Measurements from ENCODE around the gene TPH1.

Gene TPH1

GRCh38 chr11:18022419-18022818 lies 23.6 kb downstream of the TPH1 start:
- H3K27me3 ChIP-seq (ENCODE audit: insufficient read depth, low read length) = peaks cover 6% of the 10 kb centered on the region; the same call in 1 of the 2 replicates
- no peak overlapping the region for H2AFZ ChIP-seq (ENCODE audit: low read length, unreplicated experiment)
- no peaks in the 10 kb centered on the region for H3K36me3 ChIP-seq (ENCODE audit: insufficient read depth, low read length)
- H3K79me2 ChIP-seq (ENCODE audit: control insufficient read depth, insufficient read depth, low read length, unreplicated experiment) = no peaks in the 10 kb centered on the region
- H3K27ac ChIP-seq (ENCODE audit: low read depth, low read length) = no peak overlapping the region
- no peaks in the 10 kb centered on the region for H3K4me1 ChIP-seq (ENCODE audit: control insufficient read depth, insufficient read depth, low read length, unreplicated experiment)
- H3K4me3 ChIP-seq (ENCODE audit: low read depth, low read length) = no peak overlapping the region

- no peak overlapping the region for H3K4me3 ChIP-seq (ENCODE audit: low read depth, low read length)
- H3K79me2 ChIP-seq (ENCODE audit: control insufficient read depth, insufficient read depth, low read length, unreplicated experiment) = no peaks in the 10 kb centered on the region
- peaks cover 7% of the 10 kb centered on the region for H3K27me3 ChIP-seq (ENCODE audit: insufficient read depth, low read length)
- H3K27ac ChIP-seq (ENCODE audit: low read depth, low read length) = no peak overlapping the region
- H3K36me3 ChIP-seq (ENCODE audit: insufficient read depth, low read length) = no peaks in the 10 kb centered on the region
- no peak overlapping the region for H2AFZ ChIP-seq (ENCODE audit: low read length, unreplicated experiment)
- H3K4me1 ChIP-seq (ENCODE audit: control insufficient read depth, insufficient read depth, low read length, unreplicated experiment) = no peaks in the 10 kb centered on the region
Measured at GRCh38 chr11:18019650-18020049, 26.4 kb downstream of the TPH1 start.

- Histone ChIP-seq H3K4me1 (ENCODE audit: control insufficient read depth, insufficient read depth, low read length, unreplicated experiment) (no peaks in the 10 kb centered on the region), H3K36me3 (ENCODE audit: insufficient read depth, low read length) (no peaks in the 10 kb centered on the region), H3K4me3 (ENCODE audit: low read depth, low read length) (no peak overlapping the region), H3K27me3 (ENCODE audit: insufficient read depth, low read length) (peaks cover 4% of the 10 kb centered on the region; the same call in 1 of the 2 replicates), H3K27ac (ENCODE audit: low read depth, low read length) (no peak overlapping the region), H3K79me2 (ENCODE audit: control insufficient read depth, insufficient read depth, low read length, unreplicated experiment) (no peaks in the 10 kb centered on the region), H2AFZ (ENCODE audit: low read length, unreplicated experiment) (no peak overlapping the region)
Measured at GRCh38 chr11:18016789-18017188, 29.3 kb downstream of the TPH1 start.

GRCh38 chr11:18014876-18015275 lies 31.2 kb downstream of the TPH1 start:
- peaks cover 4% of the 10 kb centered on the region; the same call in 1 of the 2 replicates for H3K27me3 ChIP-seq (ENCODE audit: insufficient read depth, low read length)
- H3K4me1 ChIP-seq (ENCODE audit: control insufficient read depth, insufficient read depth, low read length, unreplicated experiment) = no peaks in the 10 kb centered on the region
- H3K27ac ChIP-seq (ENCODE audit: low read depth, low read length) = no peak overlapping the region
- no peak overlapping the region for H3K4me3 ChIP-seq (ENCODE audit: low read depth, low read length)
- H2AFZ ChIP-seq (ENCODE audit: low read length, unreplicated experiment) = no peak overlapping the region
- no peaks in the 10 kb centered on the region for H3K79me2 ChIP-seq (ENCODE audit: control insufficient read depth, insufficient read depth, low read length, unreplicated experiment)
- no peaks in the 10 kb centered on the region for H3K36me3 ChIP-seq (ENCODE audit: insufficient read depth, low read length)

- Histone ChIP-seq H3K36me3 (ENCODE audit: insufficient read depth, low read length) (no peaks in the 10 kb centered on the region), H2AFZ (ENCODE audit: low read length, unreplicated experiment) (peak overlapping the region; percentile 100), H3K27ac (ENCODE audit: low read depth, low read length) (no peak overlapping the region), H3K27me3 (ENCODE audit: insufficient read depth, low read length) (peaks cover 4% of the 10 kb centered on the region; the same call in 1 of the 2 replicates), H3K79me2 (ENCODE audit: control insufficient read depth, insufficient read depth, low read length, unreplicated experiment) (no peaks in the 10 kb centered on the region), H3K4me1 (ENCODE audit: control insufficient read depth, insufficient read depth, low read length, unreplicated experiment) (no peaks in the 10 kb centered on the region), H3K4me3 (ENCODE audit: low read depth, low read length) (peak overlapping the region; percentile 100)
Measured at GRCh38 chr11:18013790-18014507, 32.1 kb downstream of the TPH1 start.

- Histone ChIP-seq H2AFZ (ENCODE audit: low read length, unreplicated experiment) (peak within 1 kb of the TSS; percentile 100), H3K79me2 (ENCODE audit: control insufficient read depth, insufficient read depth, low read length, unreplicated experiment) (no peaks in the 10 kb centered on the region), H3K36me3 (ENCODE audit: insufficient read depth, low read length) (no peaks in the 10 kb centered on the region), H3K4me3 (ENCODE audit: low read depth, low read length) (peak within 1 kb of the TSS; percentile 100), H3K27ac (ENCODE audit: low read depth, low read length) (no peak within 1 kb of the TSS), H3K4me1 (ENCODE audit: control insufficient read depth, insufficient read depth, low read length, unreplicated experiment) (no peaks in the 10 kb centered on the region), H3K27me3 (ENCODE audit: insufficient read depth, low read length) (peaks cover 4% of the 10 kb centered on the region; the same call in 1 of the 2 replicates)
Measured at GRCh38 chr11:18012906-18013781, 32.9 kb downstream of the TPH1 start, which contains the start of gene SERGEF. SERGEF (minus strand) TSS chr11:18013047; CDS start chr11:18013010, 37 bp downstream.

- Histone ChIP-seq H2AFZ (ENCODE audit: low read length, unreplicated experiment) (peak overlapping the region; percentile 19), H3K27ac (ENCODE audit: low read depth, low read length) (no peak overlapping the region), H3K36me3 (ENCODE audit: insufficient read depth, low read length) (no peaks in the 10 kb centered on the region), H3K4me3 (ENCODE audit: low read depth, low read length) (peak overlapping the region; percentile 100), H3K27me3 (ENCODE audit: insufficient read depth, low read length) (peaks cover 4% of the 10 kb centered on the region; the same call in 1 of the 2 replicates), H3K4me1 (ENCODE audit: control insufficient read depth, insufficient read depth, low read length, unreplicated experiment) (no peaks in the 10 kb centered on the region), H3K79me2 (ENCODE audit: control insufficient read depth, insufficient read depth, low read length, unreplicated experiment) (no peaks in the 10 kb centered on the region)
Measured at GRCh38 chr11:18012122-18012905, 33.8 kb downstream of the TPH1 start.

GRCh38 chr11:18011633-18012032 lies 34.4 kb downstream of the TPH1 start:
- H3K27me3 ChIP-seq (ENCODE audit: insufficient read depth, low read length) = peaks cover 4% of the 10 kb centered on the region; the same call in 1 of the 2 replicates
- H3K79me2 ChIP-seq (ENCODE audit: control insufficient read depth, insufficient read depth, low read length, unreplicated experiment) = no peaks in the 10 kb centered on the region
- H2AFZ ChIP-seq (ENCODE audit: low read length, unreplicated experiment) = no peak overlapping the region
- peak overlapping the region; percentile 100; the same call in 1 of the 2 replicates for H3K4me3 ChIP-seq (ENCODE audit: low read depth, low read length)
- H3K36me3 ChIP-seq (ENCODE audit: insufficient read depth, low read length) = no peaks in the 10 kb centered on the region
- H3K27ac ChIP-seq (ENCODE audit: low read depth, low read length) = no peak overlapping the region
- H3K4me1 ChIP-seq (ENCODE audit: control insufficient read depth, insufficient read depth, low read length, unreplicated experiment) = no peaks in the 10 kb centered on the region

GRCh38 chr11:18010977-18011586 lies 35.0 kb downstream of the TPH1 start:
- no peak overlapping the region for H2AFZ ChIP-seq (ENCODE audit: low read length, unreplicated experiment)
- H3K27ac ChIP-seq (ENCODE audit: low read depth, low read length) = no peak overlapping the region
- H3K79me2 ChIP-seq (ENCODE audit: control insufficient read depth, insufficient read depth, low read length, unreplicated experiment) = no peaks in the 10 kb centered on the region
- peaks cover 4% of the 10 kb centered on the region; the same call in 1 of the 2 replicates for H3K27me3 ChIP-seq (ENCODE audit: insufficient read depth, low read length)
- H3K4me3 ChIP-seq (ENCODE audit: low read depth, low read length) = no peak overlapping the region
- no peaks in the 10 kb centered on the region for H3K36me3 ChIP-seq (ENCODE audit: insufficient read depth, low read length)
- H3K4me1 ChIP-seq (ENCODE audit: control insufficient read depth, insufficient read depth, low read length, unreplicated experiment) = no peaks in the 10 kb centered on the region
